WERI-Rb-1 (cell line): ENCODE data around the gene FRA10AC1.

ENCODE experiments used
- DNase-seq: peaks from one replicate; pipeline ENCODE4 v3.0.0-alpha.2; 2020
- H3K27ac ChIP-seq: fragments of 250-450 bp; sonication (Bioruptor Pico); 2 replicates; pipeline ENCODE4 v1.5.1; 2020; ENCODE audit warnings: mild to moderate bottlenecking, moderate library complexity
- H3K27me3 ChIP-seq: fragments of 250-450 bp; sonication (Bioruptor Pico); 2 replicates; pipeline ENCODE4 v1.5.1; 2021; ENCODE audit warnings: mild to moderate bottlenecking, low read depth, moderate library complexity; ENCODE audit not compliant: insufficient read depth, severe bottlenecking
- H3K36me3 ChIP-seq: fragments of 250-450 bp; sonication (Bioruptor Pico); 2 replicates; pipeline ENCODE4 v1.5.1; 2020; ENCODE audit warnings: mild to moderate bottlenecking, moderate library complexity
- H3K4me3 ChIP-seq: 2 replicates; pipeline ENCODE4 v1.5.1; 2011; ENCODE audit warnings: low read depth, mild to moderate bottlenecking, control low read depth, low read length
- H3K9me3 ChIP-seq: fragments of 250-450 bp; sonication (Bioruptor Pico); 2 replicates; pipeline ENCODE4 v1.5.1; 2021; ENCODE audit warnings: mild to moderate bottlenecking, moderate library complexity; ENCODE audit not compliant: severe bottlenecking
- TF ChIP-seq, protein P1 (sequence below): IDR thresholded peaks from 2 replicates; pipeline ENCODE4 v1.5.1; 2011; ENCODE audit warnings: low read depth, mild to moderate bottlenecking, control low read depth, inconsistent platforms, low read length

Gene FRA10AC1

DNA sequence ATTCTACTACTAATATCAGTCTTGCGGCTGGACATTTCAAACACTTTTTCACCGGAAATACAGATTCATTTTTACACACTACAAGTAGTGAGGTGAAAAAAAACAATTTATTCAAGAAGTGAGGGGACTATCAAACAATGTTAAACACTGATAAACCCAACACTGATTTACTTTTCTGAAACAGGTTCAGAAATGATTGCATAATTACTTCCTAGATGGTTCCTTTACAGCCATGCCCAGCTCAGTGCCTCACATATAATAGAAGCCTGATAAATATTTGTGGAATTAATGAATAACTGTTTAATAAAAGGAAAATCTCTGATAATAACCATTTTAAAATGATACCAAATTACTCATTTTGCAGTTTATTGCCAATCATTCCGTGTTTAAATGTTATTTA, 34.6 kb downstream of the FRA10AC1 start:
- TF ChIP-seq, protein P1, sequence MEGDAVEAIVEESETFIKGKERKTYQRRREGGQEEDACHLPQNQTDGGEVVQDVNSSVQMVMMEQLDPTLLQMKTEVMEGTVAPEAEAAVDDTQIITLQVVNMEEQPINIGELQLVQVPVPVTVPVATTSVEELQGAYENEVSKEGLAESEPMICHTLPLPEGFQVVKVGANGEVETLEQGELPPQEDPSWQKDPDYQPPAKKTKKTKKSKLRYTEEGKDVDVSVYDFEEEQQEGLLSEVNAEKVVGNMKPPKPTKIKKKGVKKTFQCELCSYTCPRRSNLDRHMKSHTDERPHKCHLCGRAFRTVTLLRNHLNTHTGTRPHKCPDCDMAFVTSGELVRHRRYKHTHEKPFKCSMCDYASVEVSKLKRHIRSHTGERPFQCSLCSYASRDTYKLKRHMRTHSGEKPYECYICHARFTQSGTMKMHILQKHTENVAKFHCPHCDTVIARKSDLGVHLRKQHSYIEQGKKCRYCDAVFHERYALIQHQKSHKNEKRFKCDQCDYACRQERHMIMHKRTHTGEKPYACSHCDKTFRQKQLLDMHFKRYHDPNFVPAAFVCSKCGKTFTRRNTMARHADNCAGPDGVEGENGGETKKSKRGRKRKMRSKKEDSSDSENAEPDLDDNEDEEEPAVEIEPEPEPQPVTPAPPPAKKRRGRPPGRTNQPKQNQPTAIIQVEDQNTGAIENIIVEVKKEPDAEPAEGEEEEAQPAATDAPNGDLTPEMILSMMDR = no peak
- no peaks in the 10 kb centered on the region for H3K9me3 ChIP-seq
- no peak overlapping the region for H3K4me3 ChIP-seq
- no peak for DNase-seq
- H3K27me3 ChIP-seq = no peaks in the 10 kb centered on the region
- H3K27ac ChIP-seq = no peak overlapping the region
- peaks cover 3% of the 10 kb centered on the region; the same call in 1 of the 2 replicates for H3K36me3 ChIP-seq

DNA sequence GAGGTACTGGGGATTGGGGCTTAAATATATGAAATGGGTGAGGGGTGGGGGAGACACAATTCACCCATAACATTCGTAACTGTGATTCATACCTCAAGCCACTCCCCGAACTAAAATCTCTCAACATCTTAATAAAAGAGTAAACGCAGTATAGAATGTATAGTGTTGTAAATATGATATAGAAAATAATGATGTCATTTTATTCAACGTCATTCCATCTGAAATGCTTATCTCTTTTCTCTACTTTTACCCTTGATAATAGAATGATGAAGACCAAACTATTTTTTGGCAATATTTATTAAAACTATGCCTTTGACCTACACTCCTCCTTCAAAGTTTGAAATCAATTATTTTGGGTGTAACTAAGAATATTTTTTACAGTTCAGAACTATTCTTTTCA, 36.4 kb downstream of the FRA10AC1 start:
- Histone ChIP-seq H3K4me3 (no peak overlapping the region), H3K27me3 (no peaks in the 10 kb centered on the region), H3K36me3 (peaks cover 6% of the 10 kb centered on the region), H3K27ac (no peak overlapping the region), H3K9me3 (no peaks in the 10 kb centered on the region)
- no peak for DNase-seq
- TF ChIP-seq, protein P1 = no peak

DNA sequence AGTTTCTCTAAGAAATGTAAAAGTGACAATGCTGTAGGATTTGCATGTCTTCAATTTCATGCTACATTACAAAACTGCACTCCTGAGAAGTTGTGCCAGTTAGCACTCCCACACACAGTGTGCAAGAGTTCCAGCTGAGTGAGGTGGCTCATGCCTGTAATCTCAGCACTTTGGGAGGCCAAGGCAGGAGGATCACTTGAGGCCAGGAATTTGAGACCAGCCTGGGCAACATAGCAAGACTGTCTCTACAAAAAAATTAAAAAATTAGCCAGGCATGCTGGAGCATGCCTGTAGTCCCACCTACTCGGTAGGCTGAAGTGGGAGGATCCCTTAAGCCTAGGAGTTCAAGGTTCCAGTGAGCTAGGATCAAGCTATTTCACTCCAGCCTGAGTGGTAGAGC, 44.6 kb downstream of the FRA10AC1 start:
- Histone ChIP-seq H3K27me3 (no peaks in the 10 kb centered on the region), H3K27ac (no peak overlapping the region), H3K36me3 (peaks cover 11% of the 10 kb centered on the region), H3K9me3 (no peaks in the 10 kb centered on the region), H3K4me3 (no peak overlapping the region)
- TF ChIP-seq, protein P1 = no peak
- DNase-seq = no peak

DNA sequence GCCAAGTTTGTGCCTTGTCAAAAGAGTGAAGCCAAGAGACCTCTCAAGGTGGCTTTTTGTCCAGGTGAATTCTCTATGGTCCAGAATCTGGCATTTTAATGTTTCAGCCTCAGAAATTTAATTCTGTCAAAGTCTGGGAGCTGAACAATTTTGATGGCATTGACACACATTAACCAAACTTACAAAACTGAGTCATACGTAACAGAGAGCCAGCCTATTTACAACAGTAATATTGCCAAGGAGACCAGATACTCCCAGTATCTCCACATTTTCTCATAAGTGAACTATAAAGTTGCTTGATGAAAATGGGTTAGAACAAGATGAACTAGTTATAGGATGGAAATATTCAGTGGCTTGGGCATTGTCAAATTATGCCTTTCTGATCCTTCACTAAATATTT, 46.2 kb downstream of the FRA10AC1 start:
- DNase-seq = no peak
- Histone ChIP-seq H3K27ac (no peak overlapping the region), H3K9me3 (no peaks in the 10 kb centered on the region), H3K27me3 (no peaks in the 10 kb centered on the region), H3K4me3 (no peak overlapping the region), H3K36me3 (peaks cover 8% of the 10 kb centered on the region)
- TF ChIP-seq, protein P1 = no peak

DNA sequence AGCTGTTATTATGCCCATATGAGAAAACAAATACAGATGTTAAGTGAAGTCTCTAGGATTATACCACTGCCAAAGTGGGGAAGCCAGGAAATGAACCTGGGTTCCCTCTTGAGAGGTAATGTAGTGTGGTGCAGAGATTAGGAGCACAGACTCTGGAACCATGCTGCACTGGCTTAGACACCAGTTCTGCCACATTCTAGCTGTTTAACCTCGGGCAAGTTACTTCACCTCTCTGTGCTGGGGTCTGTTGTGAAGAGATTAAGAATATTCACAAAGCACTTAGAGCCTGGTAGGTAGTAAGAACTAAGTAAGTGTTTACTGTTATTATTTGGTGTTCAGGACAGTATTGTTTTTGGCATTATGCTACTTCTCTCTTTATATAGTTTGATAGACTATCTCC, 48.2 kb downstream of the FRA10AC1 start:
- no peak for DNase-seq
- Histone ChIP-seq H3K36me3 (no peaks in the 10 kb centered on the region), H3K27me3 (no peaks in the 10 kb centered on the region), H3K4me3 (no peak overlapping the region), H3K9me3 (no peaks in the 10 kb centered on the region), H3K27ac (no peak overlapping the region)
- TF ChIP-seq, protein P1 = no peak

DNA sequence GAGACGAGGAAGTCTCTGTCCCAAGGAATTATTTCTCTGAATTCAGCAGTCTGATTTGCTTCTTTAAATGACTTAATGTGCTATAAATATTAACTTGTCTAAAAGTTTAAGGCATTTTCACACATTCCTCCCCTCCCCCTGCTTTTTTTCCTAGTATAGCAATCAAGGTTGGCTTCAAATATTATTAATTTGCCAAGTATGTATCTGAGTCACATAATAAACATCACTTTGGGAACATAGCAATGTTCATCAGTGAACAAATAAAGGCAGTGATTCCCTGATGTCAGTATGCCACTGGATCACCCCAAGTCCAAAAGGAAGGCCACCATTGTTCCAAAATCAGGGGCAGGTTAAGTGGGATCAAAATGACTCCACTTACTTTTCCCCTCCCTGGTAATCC, 49.5 kb downstream of the FRA10AC1 start:
- TF ChIP-seq, protein P1 = no peak
- no peak for DNase-seq

More for the DNA sequence above, 49.5 kb downstream of the FRA10AC1 start:
- Histone ChIP-seq H3K9me3 (no peaks in the 10 kb centered on the region), H3K27ac (no peak overlapping the region), H3K27me3 (no peaks in the 10 kb centered on the region), H3K36me3 (no peaks in the 10 kb centered on the region), H3K4me3 (no peak overlapping the region)
